Calu3 (cell line): Measurements from ENCODE around the gene NMNAT2. TPM values are rescaled to one million over a fixed set of nuclear protein-coding genes. Genes with fewer than 3 reads are reported as not detected.

ENCODE experiments used
- BruUV-seq: library from RNA; stranded (reverse); fragments of 400-500 nt; replicated peaks from 2 replicates; lab custom pipeline; 2021; lab: Mats Ljungman, UMichigan
- CTCF ChIA-PET: fragments of 300-600 bp; sonication (Branson Sonifier 250); formaldehyde crosslinking; loops from one replicate; lab custom pipeline; 2022; ENCODE audit warnings: antibody characterized with exemption; lab: Charles Lee
- DNase-seq: peaks from one replicate; pipeline ENCODE4 v3.0.0; 2022
- H3K27ac Mint-ChIP-seq: one replicate; pipeline ENCODE4 v1.8.0; 2022; ENCODE audit warnings: mixed read lengths; ENCODE audit not compliant: unreplicated experiment
- H3K27me3 Mint-ChIP-seq: one replicate; pipeline ENCODE4 v1.8.0; 2022; ENCODE audit warnings: mixed read lengths; ENCODE audit not compliant: unreplicated experiment
- H3K36me3 Mint-ChIP-seq: one replicate; pipeline ENCODE4 v1.8.0; 2022; ENCODE audit warnings: mild to moderate bottlenecking, moderate library complexity, mixed read lengths; ENCODE audit not compliant: insufficient read depth, unreplicated experiment
- H3K4me1 Mint-ChIP-seq: one replicate; pipeline ENCODE4 v1.8.0; 2022; ENCODE audit warnings: mild to moderate bottlenecking, low read depth, mixed read lengths; ENCODE audit not compliant: unreplicated experiment
- H3K4me3 Mint-ChIP-seq: one replicate; pipeline ENCODE4 v1.8.0; 2022; ENCODE audit warnings: mild to moderate bottlenecking, low read depth, moderate library complexity, mixed read lengths; ENCODE audit not compliant: unreplicated experiment
- H3K9me3 Mint-ChIP-seq: one replicate; pipeline ENCODE4 v1.8.0; 2022; ENCODE audit warnings: low read depth, mixed read lengths; ENCODE audit not compliant: unreplicated experiment
- intact Hi-C: fragments of 100-400 bp; cut with micrococcal nuclease; formaldehyde crosslinking; loops from one replicate; pipeline ENCODE4 v1.10.0; 2022; ENCODE audit not compliant: unreplicated experiment
- total RNA-seq: library from RNA; stranded (reverse); gene quantifications from 2 replicates; pipeline ENCODE4 v1.2.3, GENCODE V29; 2022
- TF ChIP-seq, protein P1 (sequence below): fragments of 200-600 bp; IDR thresholded peaks from one replicate; pipeline ENCODE4 v1.8.0; 2022; ENCODE audit warnings: antibody characterized with exemption; ENCODE audit not compliant: unreplicated experiment

NMNAT2 gene
- total RNA-seq, 1 experiment from 2014 or later: 0.26 TPM

DNA sequence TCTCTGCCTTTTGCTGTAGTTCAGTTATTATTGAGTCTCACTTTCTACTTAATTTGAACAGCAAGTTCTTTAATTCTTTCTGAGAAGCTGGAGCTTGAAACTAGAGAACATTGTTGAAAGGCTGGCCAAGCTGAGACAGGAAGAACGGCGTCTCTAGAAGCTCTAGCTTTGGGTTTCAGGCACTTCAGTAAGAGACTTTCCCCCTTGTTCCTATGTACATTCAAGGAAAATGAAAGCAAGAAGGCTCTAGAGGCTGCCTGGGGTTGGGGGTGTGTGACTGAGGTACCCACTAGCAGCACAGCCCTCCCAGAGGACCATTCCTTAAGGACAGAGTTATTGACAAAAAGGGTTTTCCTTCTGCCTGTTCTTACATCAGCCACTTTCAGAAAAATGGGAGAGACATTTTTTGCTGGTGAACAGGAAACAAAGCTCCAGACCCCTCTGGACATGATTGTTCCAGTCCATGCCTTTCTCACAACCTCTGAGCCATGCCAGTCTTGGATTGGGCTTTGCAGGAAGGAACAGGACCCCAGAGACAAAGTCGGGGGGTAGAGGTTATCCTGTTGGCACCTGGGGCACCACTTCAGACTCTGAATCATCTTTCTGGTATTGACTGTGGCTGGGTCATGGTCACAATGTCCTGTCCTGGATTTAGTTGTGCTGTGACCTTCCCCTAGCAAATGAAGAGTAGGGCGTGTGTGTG, 169.0 kb downstream of the NMNAT2 start:
- Mint-ChIP-seq H3K4me3 (no peak overlapping the region), H3K27me3 (no peaks in the 10 kb centered on the region), H3K27ac (peak overlapping the region; percentile 16), H3K9me3 (peaks cover 3% of the 10 kb centered on the region), H3K36me3 (peaks cover 65% of the 10 kb centered on the region), H3K4me1 (peaks cover 23% of the 10 kb centered on the region)
- intact Hi-C loops: no loop called here
- no TSS peak for BruUV-seq
- TF ChIP-seq, protein P1, sequence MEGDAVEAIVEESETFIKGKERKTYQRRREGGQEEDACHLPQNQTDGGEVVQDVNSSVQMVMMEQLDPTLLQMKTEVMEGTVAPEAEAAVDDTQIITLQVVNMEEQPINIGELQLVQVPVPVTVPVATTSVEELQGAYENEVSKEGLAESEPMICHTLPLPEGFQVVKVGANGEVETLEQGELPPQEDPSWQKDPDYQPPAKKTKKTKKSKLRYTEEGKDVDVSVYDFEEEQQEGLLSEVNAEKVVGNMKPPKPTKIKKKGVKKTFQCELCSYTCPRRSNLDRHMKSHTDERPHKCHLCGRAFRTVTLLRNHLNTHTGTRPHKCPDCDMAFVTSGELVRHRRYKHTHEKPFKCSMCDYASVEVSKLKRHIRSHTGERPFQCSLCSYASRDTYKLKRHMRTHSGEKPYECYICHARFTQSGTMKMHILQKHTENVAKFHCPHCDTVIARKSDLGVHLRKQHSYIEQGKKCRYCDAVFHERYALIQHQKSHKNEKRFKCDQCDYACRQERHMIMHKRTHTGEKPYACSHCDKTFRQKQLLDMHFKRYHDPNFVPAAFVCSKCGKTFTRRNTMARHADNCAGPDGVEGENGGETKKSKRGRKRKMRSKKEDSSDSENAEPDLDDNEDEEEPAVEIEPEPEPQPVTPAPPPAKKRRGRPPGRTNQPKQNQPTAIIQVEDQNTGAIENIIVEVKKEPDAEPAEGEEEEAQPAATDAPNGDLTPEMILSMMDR: no peak
- CTCF ChIA-PET: interaction anchor here (0.5 to 0.7 kb wide), 2 partner anchors 23 to 381 kb away, joined by 4 to 5 read pairs; no protein-coding TSS in a partner anchor
- DNase-seq: no peak

DNA sequence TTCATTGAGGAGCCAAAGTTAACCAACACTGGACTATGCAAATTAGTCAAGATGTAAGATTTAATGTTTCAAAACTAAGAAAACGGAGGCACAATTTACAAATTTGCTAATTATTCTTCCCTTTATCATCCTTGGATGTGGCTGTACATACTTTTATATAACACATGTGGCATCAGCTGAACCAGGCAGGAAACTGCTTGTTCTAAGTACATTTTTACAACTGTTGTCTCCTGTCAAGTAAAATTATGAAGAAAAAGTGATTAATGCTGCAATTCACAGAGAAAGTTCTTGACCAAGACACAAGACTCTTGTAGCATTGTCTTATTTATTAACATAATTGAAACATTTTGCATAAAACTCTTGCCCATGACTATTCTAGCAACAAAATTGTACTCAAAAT, 170.2 kb downstream of the NMNAT2 start:
- peaks cover 23% of the 10 kb centered on the region for H3K4me1 Mint-ChIP-seq
- DNase-seq: no peak
- no peaks in the 10 kb centered on the region for H3K9me3 Mint-ChIP-seq
- H3K27me3 Mint-ChIP-seq: no peaks in the 10 kb centered on the region
- intact Hi-C loops: no loop called here
- no peak overlapping the region for H3K4me3 Mint-ChIP-seq
- TF ChIP-seq, protein P1: no peak
- no TSS peak for BruUV-seq
- peaks cover 76% of the 10 kb centered on the region for H3K36me3 Mint-ChIP-seq
- H3K27ac Mint-ChIP-seq: no peak overlapping the region
- CTCF ChIA-PET: interaction anchor here (0.6 kb wide), 1 partner anchor 245 kb away, joined by 3 read pairs; no protein-coding TSS in a partner anchor

DNA sequence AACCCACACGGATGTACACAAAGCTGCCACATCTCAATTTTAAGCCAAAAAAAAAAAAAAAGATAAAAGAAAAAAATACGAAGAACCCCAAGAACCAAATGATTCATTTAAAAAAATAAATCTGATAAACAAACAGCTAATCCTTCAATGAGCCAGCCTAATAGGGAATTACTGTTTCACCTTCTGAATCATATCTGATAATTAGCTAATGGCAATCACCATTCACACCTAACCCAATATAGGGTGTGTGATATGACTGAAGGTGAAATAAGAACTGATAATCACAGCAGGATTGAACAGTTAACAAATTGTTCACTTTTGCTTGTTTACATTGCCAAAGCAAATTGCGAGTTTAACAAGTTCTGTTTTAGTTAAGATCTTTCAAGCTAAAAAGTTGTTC, 170.7 kb downstream of the NMNAT2 start:
- CTCF ChIA-PET: no interaction called here
- no peaks in the 10 kb centered on the region for H3K9me3 Mint-ChIP-seq
- no TSS peak for BruUV-seq
- peaks cover 77% of the 10 kb centered on the region for H3K36me3 Mint-ChIP-seq
- TF ChIP-seq, protein P1: no peak
- no peak overlapping the region for H3K4me3 Mint-ChIP-seq
- H3K4me1 Mint-ChIP-seq: peaks cover 23% of the 10 kb centered on the region
- intact Hi-C loops: no loop called here
- no peak overlapping the region for H3K27ac Mint-ChIP-seq
- H3K27me3 Mint-ChIP-seq: no peaks in the 10 kb centered on the region
- no peak for DNase-seq

DNA sequence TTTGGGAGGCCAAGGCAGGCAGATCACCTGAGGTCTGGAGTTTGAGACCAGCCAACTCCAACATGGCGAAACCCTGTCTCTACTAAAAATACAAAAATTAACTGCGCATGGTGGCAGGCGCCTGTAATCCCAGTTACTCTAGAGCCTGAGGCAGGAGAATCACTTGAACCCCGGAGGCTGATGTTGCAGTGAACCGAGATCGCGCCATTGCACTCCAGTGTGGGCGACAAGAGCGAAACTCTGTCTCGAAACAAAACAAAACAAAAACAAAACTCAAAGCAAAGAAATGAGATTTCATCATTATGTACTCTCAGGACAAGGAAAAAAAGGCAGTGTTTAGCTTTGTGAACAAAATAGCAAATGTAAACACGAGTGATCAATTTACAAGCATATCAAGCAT, 171.1 kb downstream of the NMNAT2 start:
- Mint-ChIP-seq H3K27me3 (no peaks in the 10 kb centered on the region), H3K9me3 (no peaks in the 10 kb centered on the region), H3K4me3 (no peak overlapping the region), H3K4me1 (peaks cover 23% of the 10 kb centered on the region), H3K36me3 (peaks cover 77% of the 10 kb centered on the region), H3K27ac (no peak overlapping the region)
- TF ChIP-seq, protein P1: no peak
- intact Hi-C loops: no loop called here
- BruUV-seq: no TSS peak
- DNase-seq: no peak
- CTCF ChIA-PET: no interaction called here
